ENCODE results near the gene MSI2. TPM values are rescaled to one million over a fixed set of nuclear protein-coding genes. Genes with fewer than 3 reads are reported as not detected.
A peak's percentile ranks its signal among the peaks of the same experiment; 100 is the strongest.
"Not testable (repeated sequence)": the region's sequence is repeated elsewhere in the genome, so short reads cannot be mapped to it uniquely, and the experiment has no call there.

MSI2 gene
- total RNA-seq, 1 donor from 2014 or later, result 33.8 TPM

DNA sequence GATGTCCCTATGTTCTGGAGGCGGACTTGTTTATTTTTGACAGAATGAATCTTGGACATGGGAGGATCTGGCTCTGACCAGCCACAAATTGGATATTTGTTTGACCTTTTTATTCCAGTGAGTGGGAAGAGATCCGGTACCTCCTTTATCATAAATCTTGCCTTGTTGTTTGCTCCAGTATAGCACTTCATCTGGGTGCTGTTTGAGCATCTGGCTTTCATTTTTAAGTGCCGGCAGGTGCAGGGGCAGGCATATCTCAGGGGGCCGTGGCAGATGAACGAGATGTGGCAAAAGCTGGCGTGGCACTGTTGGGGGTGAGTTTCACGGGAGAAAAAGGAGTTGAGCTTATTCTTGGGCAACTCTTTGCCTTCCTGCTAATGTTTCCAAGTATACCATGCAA, 37.8 kb downstream of the MSI2 start:
- Histone ChIP-seq H3K36me3 (ENCODE audit: control insufficient read depth, insufficient read depth, low read length) (peaks cover 2% of the 10 kb centered on the region), H3K27me3 (ENCODE audit: control insufficient read depth, insufficient read depth, low read length) (no peaks in the 10 kb centered on the region), H3K4me3 (ENCODE audit: low read depth, low read length) (no peak overlapping the region)
- TF ChIP-seq CTCF (IDR thresholded peaks at IDR 0.05; ENCODE audit: insufficient read depth, low read length, poor library complexity, severe bottlenecking), result no peak
- DNase-seq (ENCODE audit: low read depth), result no peak

GRCh38 chr17:57294629-57295501, 38.5 kb downstream of the MSI2 start:
- DNase-seq (ENCODE audit: low read depth), result no peak
- H3K4me3 ChIP-seq (ENCODE audit: low read depth, low read length), result no peak overlapping the region
- H3K27me3 ChIP-seq (ENCODE audit: control insufficient read depth, insufficient read depth, low read length), result no peaks in the 10 kb centered on the region
- peaks cover 2% of the 10 kb centered on the region for H3K36me3 ChIP-seq (ENCODE audit: control insufficient read depth, insufficient read depth, low read length)
- TF ChIP-seq CTCF (IDR thresholded peaks at IDR 0.05; ENCODE audit: insufficient read depth, low read length, poor library complexity, severe bottlenecking), result no peak

GRCh38 chr17:57295526-57296023, 39.3 kb downstream of the MSI2 start:
- H3K4me3 ChIP-seq (ENCODE audit: low read depth, low read length), result no peak overlapping the region
- DNase-seq (ENCODE audit: low read depth), result peak; percentile 54
- no peaks in the 10 kb centered on the region for H3K27me3 ChIP-seq (ENCODE audit: control insufficient read depth, insufficient read depth, low read length)
- peaks cover 2% of the 10 kb centered on the region for H3K36me3 ChIP-seq (ENCODE audit: control insufficient read depth, insufficient read depth, low read length)
- TF ChIP-seq CTCF (IDR thresholded peaks at IDR 0.05; ENCODE audit: insufficient read depth, low read length, poor library complexity, severe bottlenecking), result no peak

DNA sequence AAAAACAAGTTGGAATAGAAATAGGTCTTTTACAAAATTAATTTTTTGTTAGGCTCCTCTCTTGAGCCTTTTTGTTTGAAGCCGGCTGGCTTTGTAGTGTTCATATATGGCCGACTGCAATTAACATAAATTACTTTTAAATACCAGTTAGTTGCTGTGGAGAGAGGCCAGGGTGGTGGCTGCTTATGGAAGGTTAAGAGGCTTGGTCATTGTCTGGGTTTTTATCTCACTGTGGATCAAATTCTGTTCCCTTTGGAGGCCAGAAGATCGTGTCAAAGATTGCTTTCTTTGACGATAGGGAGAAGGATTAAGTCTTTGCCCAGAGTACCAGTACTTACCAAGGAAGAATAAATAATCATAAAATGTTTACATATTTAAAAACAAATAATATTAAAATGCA, 39.9 kb downstream of the MSI2 start:
- no peak for DNase-seq (ENCODE audit: low read depth)
- no peak for TF ChIP-seq CTCF (IDR thresholded peaks at IDR 0.05; ENCODE audit: insufficient read depth, low read length, poor library complexity, severe bottlenecking)
- Histone ChIP-seq H3K4me3 (ENCODE audit: low read depth, low read length) (no peak overlapping the region), H3K36me3 (ENCODE audit: control insufficient read depth, insufficient read depth, low read length) (peaks cover 2% of the 10 kb centered on the region), H3K27me3 (ENCODE audit: control insufficient read depth, insufficient read depth, low read length) (no peaks in the 10 kb centered on the region)

DNA sequence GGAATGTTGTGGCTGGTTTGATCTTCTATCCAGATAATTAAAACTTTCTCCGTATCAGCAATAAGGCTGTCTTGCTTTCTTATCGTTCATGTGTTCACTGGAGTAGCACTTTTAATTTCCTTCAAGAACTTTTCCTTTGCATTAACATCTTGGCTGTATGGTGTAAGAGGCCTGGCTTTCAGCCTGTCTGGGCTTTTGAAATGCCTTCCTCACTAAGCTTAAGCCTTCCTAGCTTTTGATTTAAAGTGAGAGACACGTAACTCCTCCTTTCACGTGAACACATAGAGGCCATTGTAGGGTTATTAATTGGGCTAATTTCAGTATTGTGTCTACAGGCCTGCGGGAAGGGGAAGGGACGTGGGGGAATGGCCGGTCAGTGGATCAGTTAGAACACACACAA, 42.9 kb downstream of the MSI2 start:
- TF ChIP-seq CTCF (IDR thresholded peaks at IDR 0.05; ENCODE audit: insufficient read depth, low read length, poor library complexity, severe bottlenecking), result no peak
- H3K4me3 ChIP-seq (ENCODE audit: low read depth, low read length), result no peak overlapping the region
- H3K27me3 ChIP-seq (ENCODE audit: control insufficient read depth, insufficient read depth, low read length), result no peaks in the 10 kb centered on the region
- peaks cover 2% of the 10 kb centered on the region for H3K36me3 ChIP-seq (ENCODE audit: control insufficient read depth, insufficient read depth, low read length)
- DNase-seq (ENCODE audit: low read depth), result no peak

- not testable (repeated sequence) for DNase-seq (ENCODE audit: low read depth); H3K4me3 ChIP-seq (ENCODE audit: low read depth, low read length); H3K36me3 ChIP-seq (ENCODE audit: control insufficient read depth, insufficient read depth, low read length); H3K27me3 ChIP-seq (ENCODE audit: control insufficient read depth, insufficient read depth, low read length)
These were observed 44.3 kb downstream of the MSI2 start for GRCh38 chr17:57300592-57300991.
